Tibial artery (tissue), 4 donors: ENCODE data around the gene SECTM1.

Experiments
- DNase-seq, 2 donors: peaks; one replicate each; pipeline ENCODE4 v3.0.0-alpha.2; 2019
- H3K27ac ChIP-seq, 2 donors: fragments of 200-600 bp; sonication (generic) in 1 of 2; 1 replicate in 1 of 2; 2 replicates in 1 of 2; pipeline ENCODE4 v1.5.1; 2018 to 2019; ENCODE audit warnings: mild to moderate bottlenecking in 1 of 2
- H3K27me3 ChIP-seq, 2 donors: fragments of 200-600 bp; sonication (generic) in 1 of 2; one replicate each; pipeline versions ENCODE4 v1.5.1 to v1.6.0; 2016 to 2019
- H3K36me3 ChIP-seq, 3 donors: fragments of 200-600 bp; sonication (generic) in 2 of 3; one replicate each; pipeline ENCODE4 v1.5.1; 2016 to 2019; ENCODE audit warnings: mild to moderate bottlenecking in 2 of 3
- H3K4me1 ChIP-seq, 4 donors: fragments of 200-600 bp; sonication (generic) in 2 of 4; 1 replicate in 3 of 4; 2 replicates in 1 of 4; pipeline ENCODE4 v1.5.1; 2016 to 2019
- H3K4me3 ChIP-seq, 2 donors: fragments of 200-600 bp; sonication (generic) in 1 of 2; 1 replicate in 1 of 2; 2 replicates in 1 of 2; pipeline ENCODE4 v1.5.1; 2018 to 2019; ENCODE audit warnings: mild to moderate bottlenecking in 2 of 2
- H3K9me3 ChIP-seq, 3 donors: fragments of 200-600 bp; sonication (generic) in 1 of 3; one replicate each; pipeline ENCODE4 v1.5.1; 2016 to 2019
- intact Hi-C: fragments of 100-400 bp; cut with DNase I; formaldehyde crosslinking; loops from one replicate; pipeline ENCODE4 v1.15.0; 2023; ENCODE audit warnings: low total_unique reads
- TF ChIP-seq, protein P1 (sequence below), 2 experiments: fragments of 200-600 bp in 1 of 2; fragments of 450-650 bp in 1 of 2; IDR thresholded peaks; one replicate each; pipeline ENCODE4 v1.5.1; 2017 to 2019; ENCODE audit warnings: antibody characterized with exemption in 2 of 2, mild to moderate bottlenecking in 1 of 2, moderate library complexity in 1 of 2

SECTM1 gene

GRCh38 chr17:82329683-82330321 is 3.8 kb downstream of the SECTM1 start:
- intact Hi-C loops = no loop called here
- Histone ChIP-seq H3K4me1 (peaks cover 0 to 36% (median 29%) of the 10 kb centered on the region in 4 donors), H3K9me3 (no peaks in the 10 kb centered on the region), H3K36me3 (no peaks in the 10 kb centered on the region), H3K4me3 (no peak overlapping the region), H3K27ac (no peak overlapping the region), H3K27me3 (peaks cover 0 to 87% of the 10 kb centered on the region in 2 donors)
- TF ChIP-seq, protein P1, sequence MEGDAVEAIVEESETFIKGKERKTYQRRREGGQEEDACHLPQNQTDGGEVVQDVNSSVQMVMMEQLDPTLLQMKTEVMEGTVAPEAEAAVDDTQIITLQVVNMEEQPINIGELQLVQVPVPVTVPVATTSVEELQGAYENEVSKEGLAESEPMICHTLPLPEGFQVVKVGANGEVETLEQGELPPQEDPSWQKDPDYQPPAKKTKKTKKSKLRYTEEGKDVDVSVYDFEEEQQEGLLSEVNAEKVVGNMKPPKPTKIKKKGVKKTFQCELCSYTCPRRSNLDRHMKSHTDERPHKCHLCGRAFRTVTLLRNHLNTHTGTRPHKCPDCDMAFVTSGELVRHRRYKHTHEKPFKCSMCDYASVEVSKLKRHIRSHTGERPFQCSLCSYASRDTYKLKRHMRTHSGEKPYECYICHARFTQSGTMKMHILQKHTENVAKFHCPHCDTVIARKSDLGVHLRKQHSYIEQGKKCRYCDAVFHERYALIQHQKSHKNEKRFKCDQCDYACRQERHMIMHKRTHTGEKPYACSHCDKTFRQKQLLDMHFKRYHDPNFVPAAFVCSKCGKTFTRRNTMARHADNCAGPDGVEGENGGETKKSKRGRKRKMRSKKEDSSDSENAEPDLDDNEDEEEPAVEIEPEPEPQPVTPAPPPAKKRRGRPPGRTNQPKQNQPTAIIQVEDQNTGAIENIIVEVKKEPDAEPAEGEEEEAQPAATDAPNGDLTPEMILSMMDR (IDR thresholded peaks at IDR 0.05) = no peak
- no peak for DNase-seq

DNA sequence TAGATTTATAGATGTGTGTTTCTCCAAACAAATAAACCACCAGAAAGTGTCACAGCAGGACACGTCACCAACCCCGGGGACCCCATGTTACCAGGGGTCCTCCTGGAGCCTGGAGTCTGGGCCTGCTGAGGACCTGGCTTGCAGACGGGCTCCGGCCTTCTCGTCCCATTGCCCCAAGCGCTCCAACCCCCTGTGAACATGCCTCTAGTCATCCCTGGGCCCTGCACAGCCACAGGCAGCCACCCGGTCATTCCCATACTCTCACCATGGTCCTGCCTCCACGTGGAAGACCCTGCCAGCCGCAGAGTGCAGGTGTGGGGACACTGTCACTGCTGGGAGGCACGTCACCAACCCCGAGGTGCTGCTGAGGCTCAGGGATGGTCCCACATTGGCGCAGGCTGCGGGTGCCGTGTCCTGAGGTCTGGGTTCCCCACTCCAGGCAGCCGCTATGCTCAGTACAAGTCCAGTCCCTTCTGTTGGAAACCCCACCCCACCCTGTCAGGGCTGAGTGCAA is 4.5 kb downstream of the SECTM1 start:
- no peak for DNase-seq
- TF ChIP-seq, protein P1 (IDR thresholded peaks at IDR 0.05) = no peak
- no peaks in the 10 kb centered on the region for H3K36me3 ChIP-seq
- intact Hi-C loops = no loop called here
- peaks cover 0 to 28% (median 21%) of the 10 kb centered on the region in 4 donors for H3K4me1 ChIP-seq
- peaks cover 0 to 88% of the 10 kb centered on the region in 2 donors for H3K27me3 ChIP-seq
- no peak overlapping the region for H3K27ac ChIP-seq
- no peak overlapping the region for H3K4me3 ChIP-seq
- no peaks in the 10 kb centered on the region for H3K9me3 ChIP-seq

DNA sequence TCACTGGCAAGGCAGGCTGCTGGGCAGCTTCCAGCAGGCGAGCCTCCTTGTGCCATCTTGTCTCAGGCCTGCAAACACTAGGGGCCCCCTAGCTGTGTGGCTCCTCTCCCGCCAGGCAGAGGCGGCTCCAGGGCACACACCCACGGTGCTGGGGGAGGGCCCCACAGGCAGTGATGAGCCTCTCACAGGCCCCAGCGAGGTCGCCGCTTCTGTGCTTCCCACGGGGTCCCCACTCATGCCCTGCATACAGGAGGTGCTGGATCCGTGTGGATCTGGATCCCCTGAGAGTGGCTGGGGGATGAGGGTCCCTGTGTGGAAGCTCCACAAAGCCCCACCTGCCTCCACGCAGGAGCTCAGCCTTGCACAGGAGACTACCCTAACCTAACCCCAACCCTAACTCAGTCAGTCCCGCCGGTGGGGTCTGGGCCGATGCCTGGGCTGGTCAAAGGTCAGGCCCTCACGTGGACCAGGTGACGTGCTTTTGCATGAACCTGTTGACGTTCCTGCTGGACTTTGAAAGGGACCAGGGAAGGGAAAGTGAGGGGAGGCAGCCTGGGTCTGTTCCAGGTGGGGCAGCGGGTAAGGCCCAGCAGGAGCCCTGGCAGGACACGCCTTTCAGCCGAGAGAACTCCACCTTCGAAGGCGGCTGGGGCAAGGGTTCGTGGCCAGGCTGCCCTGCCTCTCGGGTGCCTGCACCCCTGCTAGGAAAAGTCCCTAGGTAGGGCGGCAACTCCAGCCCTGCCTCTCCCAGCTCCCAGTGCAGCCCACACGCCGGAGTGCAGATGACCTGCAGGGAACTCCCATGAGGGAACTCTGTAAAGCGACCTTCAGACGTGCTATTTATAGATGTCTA is 5.2 kb downstream of the SECTM1 start:
- H3K9me3 ChIP-seq = no peaks in the 10 kb centered on the region
- no peaks in the 10 kb centered on the region for H3K36me3 ChIP-seq
- no peak overlapping the region for H3K27ac ChIP-seq
- intact Hi-C loops = no loop called here
- no peak overlapping the region for H3K4me3 ChIP-seq
- TF ChIP-seq, protein P1 (IDR thresholded peaks at IDR 0.05) = no peak
- DNase-seq = no peak
- H3K27me3 ChIP-seq = peaks cover 0 to 88% of the 10 kb centered on the region in 2 donors
- peaks cover 0 to 21% (median 14%) of the 10 kb centered on the region in 4 donors for H3K4me1 ChIP-seq

DNA sequence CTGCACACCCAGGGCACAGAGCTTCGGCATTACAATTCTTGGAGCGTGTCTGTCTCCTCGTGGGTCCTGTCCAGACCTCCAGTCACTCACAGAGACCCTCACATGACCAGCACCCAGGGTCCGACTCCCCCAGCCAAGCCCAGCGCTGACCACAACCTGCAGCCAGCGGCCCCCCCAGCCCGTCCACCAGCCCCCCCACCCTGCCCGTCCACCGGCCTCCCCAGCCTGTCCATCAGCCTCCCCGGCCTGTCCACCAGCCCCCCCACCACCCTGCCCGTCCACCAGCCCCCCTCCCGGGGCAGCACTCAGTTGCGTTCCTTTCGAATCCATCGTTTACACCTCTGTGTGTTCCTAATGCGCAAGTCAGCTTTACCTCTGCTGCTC is 5.8 kb downstream of the SECTM1 start:
- no peak for DNase-seq
- intact Hi-C loops = no loop called here
- peaks cover 0 to 15% (median 8%) of the 10 kb centered on the region in 4 donors for H3K4me1 ChIP-seq
- TF ChIP-seq, protein P1 (IDR thresholded peaks at IDR 0.05) = no peak
- no peak overlapping the region for H3K27ac ChIP-seq
- no peaks in the 10 kb centered on the region for H3K9me3 ChIP-seq
- no peak overlapping the region for H3K4me3 ChIP-seq
- peaks cover 0 to 88% of the 10 kb centered on the region in 2 donors for H3K27me3 ChIP-seq
- H3K36me3 ChIP-seq = no peaks in the 10 kb centered on the region

GRCh38 chr17:82327289-82327688 is 6.3 kb downstream of the SECTM1 start:
- H3K36me3 ChIP-seq = no peaks in the 10 kb centered on the region
- intact Hi-C loops = no loop called here
- no peak overlapping the region for H3K4me3 ChIP-seq
- no peaks in the 10 kb centered on the region for H3K9me3 ChIP-seq
- no peak for DNase-seq
- peaks cover 0 to 88% of the 10 kb centered on the region in 2 donors for H3K27me3 ChIP-seq
- H3K27ac ChIP-seq = no peak overlapping the region
- peaks cover 0 to 11% (median 6%) of the 10 kb centered on the region in 4 donors for H3K4me1 ChIP-seq
- TF ChIP-seq, protein P1 (IDR thresholded peaks at IDR 0.05) = no peak
